NCI-H1092 (cell line): ENCODE results near the gene PRKN.
"Not testable (repeated sequence)": the region's sequence is repeated elsewhere in the genome, so short reads cannot be mapped to it uniquely, and the experiment has no call there.

Experiments
- DNase-seq: peaks from one replicate; lab custom pipeline; 2025; lab: John Stamatoyannopoulos, UW

Gene PRKN

GRCh38 chr6:161348628-161348994, 1379.0 kb downstream of the PRKN start:
- no peak for DNase-seq

DNA sequence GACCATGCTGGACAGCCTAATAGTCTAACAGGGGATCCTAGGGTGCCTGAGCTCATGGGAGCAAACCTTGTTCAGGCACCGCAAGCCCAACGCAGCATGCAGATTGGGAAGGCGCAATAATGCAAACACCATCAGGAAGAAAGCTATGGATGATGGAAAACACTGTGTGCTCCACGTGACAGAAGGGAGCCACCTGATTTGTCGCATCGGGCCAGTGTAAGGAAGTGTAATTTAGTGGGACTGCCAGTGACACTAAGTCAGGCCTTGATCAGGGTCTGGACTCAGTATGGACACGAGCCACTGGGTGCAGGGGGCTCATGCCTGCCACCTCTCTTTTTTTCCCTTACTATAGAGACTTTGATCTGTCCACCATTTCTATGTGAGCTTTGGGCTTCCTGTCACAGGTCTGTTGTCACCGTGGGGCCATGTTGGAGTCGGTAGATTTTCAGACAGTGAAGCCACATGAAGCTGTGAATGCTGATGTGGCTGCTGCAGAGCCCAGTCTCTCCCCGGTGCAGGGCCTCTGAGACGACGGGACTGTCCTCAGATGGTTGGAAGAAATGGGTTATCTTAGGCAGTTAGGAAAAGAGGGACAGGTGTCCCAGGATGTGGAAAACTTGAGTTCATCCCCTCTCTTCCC, 1379.5 kb downstream of the PRKN start:
- DNase-seq, result no peak

GRCh38 chr6:161347125-161347524, 1380.4 kb downstream of the PRKN start:
- no peak for DNase-seq

- DNase-seq, result no peak
Measured at GRCh38 chr6:161346717-161347116, 1380.8 kb downstream of the PRKN start.

DNA sequence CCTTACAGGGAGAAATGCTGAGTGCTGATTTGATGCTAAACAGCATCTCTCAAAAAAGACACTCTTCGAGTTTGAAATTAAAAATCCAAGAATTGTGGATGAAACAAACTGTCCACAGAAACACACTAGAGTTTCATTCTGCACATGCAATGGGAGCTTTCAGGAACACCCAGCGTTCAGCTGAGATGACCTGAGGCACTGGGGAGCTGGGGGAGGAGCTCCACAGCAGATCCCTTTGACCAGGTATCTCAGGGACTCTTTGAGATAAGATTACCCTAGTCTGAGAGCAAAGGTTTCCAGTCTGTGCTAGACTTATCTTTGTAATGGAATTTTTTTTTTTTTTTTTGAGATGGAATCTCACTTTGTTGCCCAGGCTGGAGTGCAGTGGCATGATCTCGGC, 1382.9 kb downstream of the PRKN start:
- no peak for DNase-seq

DNA sequence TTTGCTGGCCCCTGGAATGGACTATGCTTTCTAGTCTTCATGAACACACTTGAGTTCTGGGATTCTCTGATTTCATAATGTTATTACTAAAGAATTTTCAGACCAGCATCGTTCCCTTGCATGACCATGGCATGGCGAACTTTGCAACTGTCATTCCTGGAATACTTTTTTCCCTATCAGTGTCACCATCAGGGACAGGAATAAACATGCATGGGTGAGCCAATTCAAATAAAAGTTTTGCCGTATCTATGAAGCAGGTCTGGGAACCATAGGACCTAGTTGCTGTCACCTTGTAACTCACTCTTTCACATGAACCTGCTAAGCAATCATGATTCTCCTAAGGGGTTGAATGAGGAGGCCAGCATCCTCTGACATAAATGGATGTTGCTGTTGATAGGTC, 1385.5 kb downstream of the PRKN start:
- DNase-seq, result no peak

DNA sequence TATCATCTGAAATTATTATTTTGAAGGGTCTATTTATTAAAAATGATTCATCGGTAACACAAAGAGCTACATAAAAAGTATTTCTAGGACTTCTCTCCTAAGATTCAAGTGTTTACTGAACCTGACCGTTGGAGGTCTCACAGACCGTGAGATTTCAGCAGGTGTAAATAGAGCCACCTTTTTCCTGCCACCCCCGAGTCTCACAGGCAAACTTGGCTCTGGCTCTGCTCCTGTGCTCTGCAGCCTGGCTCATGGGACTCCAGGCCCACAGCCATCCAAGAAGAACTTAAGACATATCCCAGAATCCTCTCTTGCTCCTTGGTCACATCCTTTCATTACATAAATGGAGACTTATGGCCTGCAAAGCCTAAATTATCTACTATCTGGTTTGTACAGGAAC, 1385.9 kb downstream of the PRKN start:
- DNase-seq, result no peak

DNA sequence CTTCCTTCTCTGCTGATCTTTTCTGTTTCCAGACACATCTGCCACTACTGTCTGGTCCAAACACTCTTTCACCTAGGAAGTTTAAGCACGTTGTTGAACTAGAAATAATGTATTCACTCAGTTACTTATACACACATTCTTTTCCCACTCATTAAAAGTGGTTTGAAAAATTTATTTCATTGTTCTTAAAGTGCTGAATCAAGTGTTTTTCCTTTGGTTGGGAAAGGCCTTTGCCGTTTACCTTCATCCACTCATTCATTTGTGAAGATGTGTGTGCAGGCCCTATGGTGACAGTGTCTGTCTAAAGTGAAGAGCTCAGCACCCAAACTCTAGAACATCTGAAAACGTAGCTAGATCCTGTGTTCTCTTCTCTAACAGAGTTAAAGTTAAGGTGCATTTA, 1389.6 kb downstream of the PRKN start:
- no peak for DNase-seq

DNA sequence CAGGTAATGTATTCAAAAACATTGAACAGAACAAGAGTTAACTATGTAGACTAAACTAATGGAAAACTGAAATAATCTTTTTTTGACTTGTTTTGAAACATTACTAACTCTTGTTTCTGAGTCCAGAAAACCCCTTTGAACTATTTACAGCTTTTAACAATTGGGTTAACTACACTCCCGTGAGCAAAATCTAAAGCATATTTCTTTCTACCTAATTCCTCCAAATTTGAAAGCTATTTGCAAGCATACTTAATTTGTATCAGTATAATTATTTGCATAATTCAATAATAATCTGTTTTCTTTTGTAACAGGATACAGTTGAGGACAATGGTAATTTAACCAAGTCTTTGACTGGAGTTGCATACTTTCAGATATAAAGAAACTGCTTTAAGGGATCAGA, 1391.1 kb downstream of the PRKN start:
- no peak for DNase-seq

- DNase-seq, result no peak
Measured at GRCh38 chr6:161333410-161333809, 1394.2 kb downstream of the PRKN start.

- DNase-seq, result not testable (repeated sequence)
Measured at GRCh38 chr6:161331402-161332081, 1396.0 kb downstream of the PRKN start.

DNA sequence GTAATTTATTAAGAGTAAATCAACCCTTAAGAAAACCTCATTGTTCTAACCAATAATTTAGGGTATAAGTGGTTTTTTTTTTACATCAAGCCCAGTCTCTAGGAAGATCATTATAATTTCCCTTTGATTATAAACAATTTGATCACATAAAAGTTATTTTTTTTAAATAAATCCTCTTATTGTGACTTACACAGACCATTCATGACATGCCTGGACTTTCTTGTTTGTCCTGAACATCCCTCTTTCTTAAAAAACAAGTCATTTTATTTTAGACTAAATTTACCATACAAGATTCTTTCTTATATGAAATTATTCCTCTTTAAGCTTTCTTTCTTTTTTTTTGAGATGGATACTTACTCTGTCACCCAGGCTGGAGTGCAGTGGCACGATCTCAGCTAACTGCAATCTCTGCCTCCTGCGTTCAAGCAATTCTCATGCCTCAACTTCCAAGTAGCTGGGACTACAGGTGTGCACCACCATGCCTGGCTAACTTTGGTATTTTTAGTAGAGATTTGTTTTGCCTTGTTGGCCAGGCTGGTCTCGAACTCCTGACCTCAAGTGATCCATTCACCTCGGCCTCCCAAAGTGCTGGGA, 1400.1 kb downstream of the PRKN start:
- no peak for DNase-seq

- DNase-seq, result no peak
Measured at GRCh38 chr6:161319231-161319630, 1408.3 kb downstream of the PRKN start.

DNA sequence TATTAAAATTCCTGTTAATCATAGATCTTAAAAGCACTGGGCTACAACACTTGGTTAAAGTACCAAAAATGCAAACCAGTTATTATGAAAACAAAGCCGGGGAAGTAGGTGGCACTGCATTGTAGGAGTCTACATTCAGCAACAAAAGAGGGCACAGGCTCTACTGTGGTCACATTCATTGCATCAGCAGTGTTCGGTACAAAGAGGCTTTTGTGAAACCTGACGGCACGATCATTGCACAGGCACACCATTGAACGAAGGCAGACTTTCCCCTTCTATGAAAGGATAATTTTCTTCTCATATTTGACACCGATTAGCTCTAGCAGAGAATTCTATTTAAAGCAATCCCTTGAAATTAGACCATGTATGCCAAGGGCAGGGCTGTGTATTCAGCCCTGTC, 1409.1 kb downstream of the PRKN start:
- no peak for DNase-seq

- DNase-seq, result no peak
Measured at GRCh38 chr6:161316531-161316930, 1411.0 kb downstream of the PRKN start.

DNA sequence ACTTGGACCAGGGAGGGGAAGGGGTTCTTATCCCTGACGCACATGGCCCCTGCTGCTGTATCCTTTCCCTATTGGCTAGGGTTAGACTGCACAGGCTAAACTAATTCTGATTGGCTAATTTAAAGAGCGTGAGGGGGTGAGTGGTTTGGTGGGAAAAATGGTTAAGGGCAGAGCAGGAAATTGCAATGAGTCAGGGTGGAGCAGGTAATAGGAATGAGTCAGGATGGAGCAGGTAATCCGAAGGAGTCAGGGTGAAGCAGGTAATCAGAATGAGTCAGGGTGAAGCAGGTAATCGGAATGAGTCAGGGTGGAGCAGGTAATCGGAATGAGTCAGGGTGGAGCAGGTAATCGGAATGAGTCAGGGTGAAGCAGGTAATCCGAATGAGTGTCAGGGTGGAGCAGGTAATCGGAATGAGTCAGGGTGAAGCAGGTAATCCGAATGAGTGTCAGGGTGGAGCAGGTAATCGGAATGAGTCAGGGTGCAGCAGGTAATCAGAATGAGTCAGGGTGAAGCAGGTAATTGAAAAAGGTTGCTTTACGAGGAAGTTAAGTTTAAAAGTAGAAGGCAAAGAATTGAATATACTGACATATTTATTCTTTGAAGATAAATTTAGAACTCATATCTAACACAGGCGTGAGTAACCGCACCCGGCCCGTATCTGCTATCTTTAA, 1412.2 kb downstream of the PRKN start:
- DNase-seq, result not testable (repeated sequence)

GRCh38 chr6:161314541-161315245, 1412.9 kb downstream of the PRKN start:
- DNase-seq, result not testable (repeated sequence)

- no peak for DNase-seq
Measured at GRCh38 chr6:161313940-161314509, 1413.5 kb downstream of the PRKN start.

GRCh38 chr6:161313475-161313874, 1414.1 kb downstream of the PRKN start:
- DNase-seq, result not testable (repeated sequence)

- not testable (repeated sequence) for DNase-seq
Measured at GRCh38 chr6:161309774-161310173, 1417.8 kb downstream of the PRKN start.

DNA sequence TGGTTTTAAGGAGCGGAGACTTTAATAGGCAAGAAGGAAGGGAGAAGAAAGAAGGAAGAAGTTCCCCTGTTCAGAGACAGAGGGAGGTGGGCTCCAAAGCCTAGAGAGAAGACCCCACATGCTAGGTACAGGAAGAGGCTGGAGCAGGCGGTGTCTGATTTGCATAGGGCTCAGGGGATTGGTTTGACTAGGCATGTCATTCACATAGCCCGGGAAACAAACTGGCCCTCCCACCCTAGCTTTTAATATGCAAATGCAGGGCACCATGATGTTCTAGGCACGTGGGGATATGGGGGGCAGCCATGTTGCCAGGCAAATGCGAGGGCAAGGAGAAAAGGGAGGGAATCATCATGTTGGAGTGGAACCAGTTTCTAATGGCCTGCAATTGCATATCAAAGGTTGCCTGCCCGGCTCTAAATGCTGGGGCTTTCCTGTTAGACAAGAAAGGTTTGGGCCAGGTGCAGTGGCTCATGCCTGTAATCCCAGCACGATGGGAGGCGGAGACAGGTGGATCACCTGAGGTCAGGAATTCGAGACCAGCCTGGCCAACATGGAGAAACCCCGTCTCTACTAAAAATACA, 1419.4 kb downstream of the PRKN start:
- DNase-seq, result no peak

- DNase-seq, result no peak
Measured at GRCh38 chr6:161305860-161306259, 1421.7 kb downstream of the PRKN start.
